GM19240 (cell line): ENCODE results near the gene MUS81.
A peak's percentile ranks its signal among the peaks of the same experiment; 100 is the strongest.
"Not testable (repeated sequence)": the region's sequence is repeated elsewhere in the genome, so short reads cannot be mapped to it uniquely, and the experiment has no call there.

ENCODE experiments used
- DNase-seq: peaks from one replicate; pipeline ENCODE4 v3.0.0; 2011; ENCODE audit warnings: low spot score; ENCODE audit not compliant: insufficient read length

Gene MUS81

DNA sequence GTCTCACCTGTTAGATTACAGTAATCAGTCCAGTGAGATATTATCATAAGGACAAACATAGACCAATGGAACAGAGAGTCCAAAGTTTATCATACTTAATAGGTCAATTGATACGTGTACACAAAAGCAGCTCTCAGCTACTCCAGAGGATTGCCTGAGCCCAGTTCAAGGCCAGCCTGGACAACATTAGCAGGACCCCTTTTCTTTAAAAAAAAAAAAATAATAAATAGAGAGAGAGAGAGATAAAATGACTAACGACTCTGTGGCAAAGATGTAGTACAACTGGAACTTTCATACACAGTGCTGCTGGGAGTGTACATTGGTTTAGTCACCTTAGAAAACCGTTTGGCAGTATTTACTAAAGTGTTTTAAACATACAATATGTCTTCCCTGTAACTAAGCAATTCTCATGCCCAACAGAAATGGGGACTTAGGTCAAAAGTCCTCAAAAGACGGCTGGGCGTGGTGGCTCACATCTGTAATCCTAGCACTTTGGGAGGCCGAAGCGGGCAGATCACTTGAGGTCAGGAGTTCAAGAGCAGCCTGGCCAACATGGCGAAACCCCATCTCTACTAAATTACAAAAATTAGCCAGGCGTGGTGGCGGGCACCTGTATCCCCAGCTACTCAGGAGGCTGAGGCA, 15.9 kb upstream of the MUS81 start:
- DNase-seq = no peak

GRCh38 chr11:65847746-65848145, 12.5 kb upstream of the MUS81 start:
- no peak for DNase-seq

- DNase-seq = not testable (repeated sequence)
Observed at GRCh38 chr11:65848693-65849092, 11.5 kb upstream of the MUS81 start.

DNA sequence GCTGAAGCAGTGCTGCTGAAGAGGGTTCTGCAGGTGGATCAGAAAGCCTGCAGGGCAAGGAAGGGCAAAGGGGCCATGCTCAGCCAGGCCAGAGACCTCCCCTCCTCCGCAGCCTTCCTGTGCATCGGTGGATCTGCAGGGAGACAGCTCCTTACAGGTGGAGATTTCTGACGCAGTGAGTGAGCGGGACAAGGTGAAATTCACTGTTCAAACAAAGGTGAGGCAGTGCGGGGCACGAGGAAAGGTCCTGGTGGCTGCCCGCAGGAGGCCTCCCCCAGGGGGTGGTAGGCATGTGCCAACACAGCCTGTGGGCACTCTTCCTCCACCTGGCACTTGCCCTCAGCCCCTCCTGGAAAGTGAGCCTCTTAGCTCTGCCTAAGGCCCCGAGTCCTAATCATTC, 10.9 kb upstream of the MUS81 start:
- DNase-seq = no peak

- no peak for DNase-seq
Observed at GRCh38 chr11:65849771-65850216, 10.4 kb upstream of the MUS81 start.

DNA sequence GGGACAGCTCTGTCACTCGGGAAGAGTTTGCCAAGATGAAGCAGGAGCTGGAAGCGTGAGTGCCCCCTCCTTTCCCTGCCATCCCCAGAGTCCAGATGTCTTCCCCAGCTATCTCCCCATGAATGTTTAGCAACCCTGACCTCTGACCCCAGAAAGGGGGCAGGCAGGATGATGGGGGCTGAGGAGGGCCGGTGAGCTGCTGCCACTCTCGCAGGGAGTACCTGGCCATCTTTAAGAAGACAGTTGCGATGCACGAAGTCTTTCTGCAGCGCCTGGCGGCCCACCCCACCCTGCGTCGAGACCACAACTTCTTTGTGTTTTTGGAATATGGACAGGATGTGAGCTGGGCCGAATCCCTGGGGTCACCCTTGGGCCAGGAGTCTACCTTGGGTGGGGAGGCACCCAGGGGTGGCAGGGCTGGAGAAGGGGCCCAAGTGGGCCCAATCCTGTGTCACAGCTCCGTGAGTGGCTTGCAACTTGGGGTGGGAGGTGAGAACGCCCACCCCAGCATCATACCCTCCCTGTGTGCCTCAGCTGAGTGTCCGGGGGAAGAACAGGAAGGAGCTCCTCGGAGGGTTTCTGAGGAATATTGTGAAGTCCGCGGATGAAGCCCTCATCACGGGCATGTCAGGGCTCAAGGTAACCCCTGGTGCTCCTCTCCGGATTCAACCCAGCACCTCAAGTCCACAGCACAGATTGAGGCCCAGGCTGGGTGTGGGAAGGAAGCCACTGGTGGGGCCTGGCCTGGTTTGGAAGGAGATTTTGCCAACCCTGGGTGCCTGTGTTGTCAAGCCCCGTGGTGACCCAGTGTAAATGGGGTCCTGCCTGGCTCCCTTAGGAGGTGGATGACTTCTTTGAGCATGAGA, 9.8 kb upstream of the MUS81 start:
- DNase-seq = no peak

DNA sequence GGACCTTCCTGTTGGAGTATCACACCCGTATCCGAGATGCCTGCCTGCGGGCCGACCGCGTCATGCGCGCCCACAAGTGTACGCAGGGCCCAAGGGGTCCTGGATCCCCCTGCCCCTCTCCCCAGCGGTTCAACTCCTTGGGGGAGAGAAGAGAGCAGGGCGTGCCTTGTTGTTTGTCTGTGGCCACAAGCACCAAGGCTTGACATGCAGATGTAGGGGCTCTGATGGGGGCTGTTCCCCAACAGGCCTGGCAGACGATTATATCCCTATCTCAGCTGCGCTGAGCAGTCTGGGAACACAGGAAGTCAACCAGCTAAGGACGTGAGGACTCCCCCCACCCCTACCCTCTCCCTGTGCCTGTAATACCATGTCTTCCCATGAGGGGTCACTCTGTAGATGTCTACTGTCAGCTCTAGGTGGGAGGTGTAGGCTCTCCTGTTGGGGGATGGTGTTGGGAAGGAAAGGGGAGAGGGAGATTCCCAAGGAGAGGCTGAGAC, 9.1 kb upstream of the MUS81 start:
- DNase-seq = no peak

- DNase-seq = no peak
Observed at GRCh38 chr11:65851811-65852507, 8.3 kb upstream of the MUS81 start.

DNA sequence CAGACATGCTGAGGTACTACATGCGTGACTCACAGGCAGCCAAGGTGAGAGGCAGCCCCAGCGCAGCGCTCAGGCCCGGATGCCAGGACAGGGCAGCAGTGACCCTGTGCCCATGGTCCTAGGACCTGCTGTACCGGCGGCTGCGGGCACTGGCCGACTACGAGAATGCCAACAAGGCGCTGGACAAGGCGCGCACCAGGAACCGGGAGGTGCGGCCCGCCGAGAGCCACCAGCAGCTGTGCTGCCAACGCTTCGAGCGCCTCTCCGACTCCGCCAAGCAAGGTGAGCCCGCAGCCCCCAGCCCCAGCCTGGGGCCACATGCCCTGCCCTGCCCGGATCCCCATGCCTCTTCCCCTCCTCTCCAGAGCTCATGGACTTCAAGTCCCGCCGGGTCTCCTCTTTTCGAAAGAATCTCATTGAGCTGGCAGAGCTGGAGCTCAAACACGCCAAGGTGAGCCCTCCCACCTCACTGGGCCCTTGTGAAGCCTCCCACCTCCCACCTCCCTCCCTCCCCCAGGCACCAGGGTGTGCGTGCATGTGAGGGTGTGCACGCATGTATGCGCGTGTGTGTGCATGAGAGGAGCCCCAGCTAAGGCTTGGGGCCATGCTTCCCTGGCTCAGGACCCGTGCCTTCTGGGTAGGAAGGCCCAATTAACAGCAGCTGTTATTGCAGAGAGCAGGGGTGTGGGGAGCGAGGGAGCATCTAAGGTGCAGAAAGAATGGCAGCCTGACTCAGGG, 7.6 kb upstream of the MUS81 start:
- DNase-seq = no peak

DNA sequence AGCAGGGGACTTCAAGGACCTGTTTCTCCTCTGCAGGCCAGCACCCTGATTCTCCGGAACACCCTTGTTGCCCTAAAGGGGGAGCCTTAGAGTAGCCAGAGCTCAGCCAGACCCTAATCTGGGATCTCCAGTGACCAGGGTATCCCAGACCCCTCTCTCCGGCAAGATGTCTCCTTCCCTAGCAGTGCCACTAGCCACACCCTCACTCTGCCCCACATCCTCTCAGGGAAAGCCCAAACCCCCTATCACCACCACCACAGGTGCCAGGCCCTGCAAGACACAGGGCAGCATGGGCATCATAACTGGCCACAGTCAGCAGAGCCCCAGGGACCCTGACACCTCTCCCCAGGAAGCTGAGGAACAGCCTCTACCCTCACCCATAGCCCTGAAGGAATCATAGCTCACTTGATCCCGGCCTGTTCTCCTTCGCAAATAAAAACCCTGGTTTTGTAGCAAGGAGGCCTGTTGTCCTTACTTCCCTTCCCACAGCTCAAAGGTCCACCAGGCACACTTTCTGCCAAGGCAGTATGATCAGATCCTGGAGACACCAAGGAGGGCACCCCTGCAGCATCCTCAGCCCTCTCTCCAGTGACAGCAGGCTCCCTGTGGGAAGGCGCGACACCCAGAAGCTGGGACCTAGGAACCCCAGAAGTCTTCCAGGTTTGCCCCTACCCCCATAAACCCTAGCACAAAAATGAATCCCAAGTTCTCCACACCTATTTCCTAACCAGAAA, 6.8 kb upstream of the MUS81 start:
- no peak for DNase-seq

DNA sequence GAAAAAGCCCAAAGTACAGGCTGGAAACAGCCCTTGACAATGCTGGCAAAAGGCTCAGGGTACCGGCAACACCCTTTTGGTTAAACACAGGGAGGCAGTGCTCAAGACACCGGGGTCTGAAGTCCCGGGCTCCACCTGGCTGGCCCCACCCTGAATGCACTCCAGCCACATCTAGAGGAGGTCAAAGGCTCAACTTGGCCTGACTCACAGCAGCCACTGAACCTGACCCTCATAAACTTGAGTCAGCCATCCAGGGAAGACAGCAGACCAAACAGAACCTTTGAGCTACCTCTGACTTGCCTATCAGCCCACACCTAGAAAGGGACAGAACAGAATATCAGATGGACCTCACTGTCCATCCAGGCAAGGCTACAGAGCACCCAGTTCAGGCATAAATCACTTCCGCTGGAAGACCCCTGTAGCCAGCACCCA, 6.1 kb upstream of the MUS81 start:
- no peak for DNase-seq

- no peak for DNase-seq
Observed at GRCh38 chr11:65854852-65855837, 5.1 kb upstream of the MUS81 start.

GRCh38 chr11:65855927-65856363, 4.3 kb upstream of the MUS81 start:
- no peak for DNase-seq

- no peak for DNase-seq
Observed at GRCh38 chr11:65856689-65857499, 3.3 kb upstream of the MUS81 start.

- DNase-seq = no peak
Observed at GRCh38 chr11:65857500-65857852, 2.8 kb upstream of the MUS81 start.

DNA sequence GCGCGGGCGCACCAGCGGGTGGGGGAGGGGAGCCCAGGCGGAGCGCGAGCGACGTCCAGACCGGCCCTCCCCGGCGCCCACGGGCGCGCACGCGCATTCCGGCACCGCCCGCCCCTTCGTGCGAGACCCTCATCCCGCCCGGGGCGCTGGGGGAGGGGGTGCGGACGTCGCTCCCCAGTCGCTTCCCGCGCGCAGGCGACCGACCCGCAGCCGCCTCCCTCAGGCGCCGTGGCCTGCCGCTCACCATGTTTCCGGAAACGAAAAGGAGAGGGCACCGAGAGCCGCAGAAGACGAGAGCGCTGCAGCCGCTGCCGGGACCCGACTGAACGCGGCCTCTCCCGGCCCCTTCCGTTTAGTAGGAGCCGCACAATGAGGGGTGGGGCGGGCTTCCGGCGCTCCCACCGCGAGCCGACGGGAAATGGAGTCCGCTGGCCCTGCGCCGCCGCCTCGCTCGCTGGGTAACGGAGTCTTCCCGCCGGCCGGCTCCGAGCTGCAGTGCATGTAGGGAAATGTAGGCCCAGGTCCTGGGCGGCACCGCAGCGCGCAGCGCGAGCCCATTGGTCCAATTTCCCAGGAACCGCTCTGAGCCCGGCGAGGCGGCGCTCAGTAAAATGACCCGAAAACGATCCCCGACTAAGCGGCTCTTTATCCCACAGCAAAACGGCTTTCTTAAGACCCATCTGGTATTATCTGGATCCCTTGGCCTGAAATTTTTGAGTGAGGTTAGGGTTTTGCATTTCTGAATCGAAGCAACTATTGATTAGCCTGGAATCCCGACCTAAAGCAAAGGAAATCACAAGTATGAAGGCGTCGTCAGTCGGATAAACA, 2.2 kb upstream of the MUS81 start, which contains the start of gene CFL1:
CFL1 (minus strand) TSS at position 328 of the 828 bp plus-strand sequence; CDS start at position 247, 81 bp downstream.
- DNase-seq = peak; percentile 72

- DNase-seq = no peak
Observed at GRCh38 chr11:65858681-65859087, 1.5 kb upstream of the MUS81 start.
